Calu3 (cell line): Measurements from ENCODE around the gene PRG3. TPM values are rescaled to one million over a fixed set of nuclear protein-coding genes. Genes with fewer than 3 reads are reported as not detected.

Source experiments
- Bru-seq: library from RNA; stranded (reverse); fragments of 400-500 nt; gene quantifications from one replicate; lab custom pipeline; 2021; lab: Mats Ljungman, UMichigan
- BruChase-seq, 2 experiments: library from RNA; stranded (reverse); fragments of 400-500 nt; gene quantifications; one replicate each; lab custom pipeline; 2021; lab: Mats Ljungman, UMichigan
- BruUV-seq: library from RNA; stranded (reverse); fragments of 400-500 nt; replicated peaks from 2 replicates; lab custom pipeline; 2021; lab: Mats Ljungman, UMichigan
- CTCF ChIA-PET: fragments of 300-600 bp; sonication (Branson Sonifier 250); formaldehyde crosslinking; loops from one replicate; lab custom pipeline; 2022; ENCODE audit warnings: antibody characterized with exemption; lab: Charles Lee
- DNase-seq: peaks from one replicate; pipeline ENCODE4 v3.0.0; 2022
- H3K27ac Mint-ChIP-seq: one replicate; pipeline ENCODE4 v1.8.0; 2022; ENCODE audit warnings: mixed read lengths; ENCODE audit not compliant: unreplicated experiment
- H3K27me3 Mint-ChIP-seq: one replicate; pipeline ENCODE4 v1.8.0; 2022; ENCODE audit warnings: mixed read lengths; ENCODE audit not compliant: unreplicated experiment
- H3K36me3 Mint-ChIP-seq: one replicate; pipeline ENCODE4 v1.8.0; 2022; ENCODE audit warnings: mild to moderate bottlenecking, moderate library complexity, mixed read lengths; ENCODE audit not compliant: insufficient read depth, unreplicated experiment
- H3K4me1 Mint-ChIP-seq: one replicate; pipeline ENCODE4 v1.8.0; 2022; ENCODE audit warnings: mild to moderate bottlenecking, low read depth, mixed read lengths; ENCODE audit not compliant: unreplicated experiment
- H3K4me3 Mint-ChIP-seq: one replicate; pipeline ENCODE4 v1.8.0; 2022; ENCODE audit warnings: mild to moderate bottlenecking, low read depth, moderate library complexity, mixed read lengths; ENCODE audit not compliant: unreplicated experiment
- H3K9me3 Mint-ChIP-seq: one replicate; pipeline ENCODE4 v1.8.0; 2022; ENCODE audit warnings: low read depth, mixed read lengths; ENCODE audit not compliant: unreplicated experiment
- intact Hi-C: fragments of 100-400 bp; cut with micrococcal nuclease; formaldehyde crosslinking; loops from one replicate; pipeline ENCODE4 v1.10.0; 2022; ENCODE audit not compliant: unreplicated experiment
- long read RNA-seq: library from polyadenylated mRNA; stranded (forward); transcript quantifications from one replicate; pipeline ENCODE4 v2.0.0, GENCODE V29; 2022
- total RNA-seq: library from RNA; stranded (reverse); gene quantifications from 2 replicates; pipeline ENCODE4 v1.2.3, GENCODE V29; 2022
- TF ChIP-seq, protein P1 (sequence below): fragments of 200-600 bp; IDR thresholded peaks from one replicate; pipeline ENCODE4 v1.8.0; 2022; ENCODE audit warnings: antibody characterized with exemption; ENCODE audit not compliant: unreplicated experiment

Gene PRG3, protein sequence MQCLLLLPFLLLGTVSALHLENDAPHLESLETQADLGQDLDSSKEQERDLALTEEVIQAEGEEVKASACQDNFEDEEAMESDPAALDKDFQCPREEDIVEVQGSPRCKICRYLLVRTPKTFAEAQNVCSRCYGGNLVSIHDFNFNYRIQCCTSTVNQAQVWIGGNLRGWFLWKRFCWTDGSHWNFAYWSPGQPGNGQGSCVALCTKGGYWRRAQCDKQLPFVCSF
- total RNA-seq (not detected in 2 replicates), Bru-seq, nascent RNA (not detected), BruChase-seq, experiment 1, labeled RNA remaining after a 6-hour chase (not detected), BruChase-seq, experiment 2, labeled RNA remaining after a 2-hour chase (not detected)
- long read RNA-seq: 0 reads

DNA sequence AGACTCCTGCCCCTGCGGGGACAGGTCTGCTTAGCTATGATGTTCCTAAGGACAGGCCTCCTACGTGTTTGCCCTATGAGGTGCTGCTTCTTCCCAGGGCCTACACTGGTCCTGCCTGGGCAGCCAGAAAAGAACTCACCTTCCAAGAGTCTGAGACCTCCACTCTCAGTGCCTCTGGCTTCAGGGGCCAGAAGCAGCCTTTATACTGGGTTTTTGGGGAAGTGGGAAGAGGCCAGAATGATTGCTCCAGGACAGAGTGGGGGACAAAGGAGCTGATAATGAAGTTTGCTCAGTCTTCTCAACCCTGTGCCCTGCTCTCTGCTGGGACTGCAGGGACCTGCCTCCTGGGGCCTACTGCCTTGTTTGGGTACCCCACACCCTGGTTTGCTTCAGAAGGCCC, at the start of gene PRG3:
PRG3 (minus strand) TSS at position 176 of the 400 bp plus-strand sequence. CDS start 442 bp downstream, outside the sequence.
- H3K9me3 Mint-ChIP-seq: no peaks in the 10 kb centered on the region
- intact Hi-C loops: loop anchor here (10.0 kb wide), 1 partner anchor 1004 kb away; no protein-coding TSS in a partner anchor
- H3K4me3 Mint-ChIP-seq: no peak within 1 kb of the TSS
- BruUV-seq: no TSS peak
- no peaks in the 10 kb centered on the region for H3K36me3 Mint-ChIP-seq
- no peak for DNase-seq
- H3K27ac Mint-ChIP-seq: no peak within 1 kb of the TSS
- CTCF ChIA-PET: interaction anchor here (0.5 kb wide), 1 partner anchor 35 kb away, joined by 3 read pairs; no protein-coding TSS in a partner anchor
- no peaks in the 10 kb centered on the region for H3K4me1 Mint-ChIP-seq
- TF ChIP-seq, protein P1, sequence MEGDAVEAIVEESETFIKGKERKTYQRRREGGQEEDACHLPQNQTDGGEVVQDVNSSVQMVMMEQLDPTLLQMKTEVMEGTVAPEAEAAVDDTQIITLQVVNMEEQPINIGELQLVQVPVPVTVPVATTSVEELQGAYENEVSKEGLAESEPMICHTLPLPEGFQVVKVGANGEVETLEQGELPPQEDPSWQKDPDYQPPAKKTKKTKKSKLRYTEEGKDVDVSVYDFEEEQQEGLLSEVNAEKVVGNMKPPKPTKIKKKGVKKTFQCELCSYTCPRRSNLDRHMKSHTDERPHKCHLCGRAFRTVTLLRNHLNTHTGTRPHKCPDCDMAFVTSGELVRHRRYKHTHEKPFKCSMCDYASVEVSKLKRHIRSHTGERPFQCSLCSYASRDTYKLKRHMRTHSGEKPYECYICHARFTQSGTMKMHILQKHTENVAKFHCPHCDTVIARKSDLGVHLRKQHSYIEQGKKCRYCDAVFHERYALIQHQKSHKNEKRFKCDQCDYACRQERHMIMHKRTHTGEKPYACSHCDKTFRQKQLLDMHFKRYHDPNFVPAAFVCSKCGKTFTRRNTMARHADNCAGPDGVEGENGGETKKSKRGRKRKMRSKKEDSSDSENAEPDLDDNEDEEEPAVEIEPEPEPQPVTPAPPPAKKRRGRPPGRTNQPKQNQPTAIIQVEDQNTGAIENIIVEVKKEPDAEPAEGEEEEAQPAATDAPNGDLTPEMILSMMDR: no peak
- peaks cover 65% of the 10 kb centered on the region for H3K27me3 Mint-ChIP-seq

DNA sequence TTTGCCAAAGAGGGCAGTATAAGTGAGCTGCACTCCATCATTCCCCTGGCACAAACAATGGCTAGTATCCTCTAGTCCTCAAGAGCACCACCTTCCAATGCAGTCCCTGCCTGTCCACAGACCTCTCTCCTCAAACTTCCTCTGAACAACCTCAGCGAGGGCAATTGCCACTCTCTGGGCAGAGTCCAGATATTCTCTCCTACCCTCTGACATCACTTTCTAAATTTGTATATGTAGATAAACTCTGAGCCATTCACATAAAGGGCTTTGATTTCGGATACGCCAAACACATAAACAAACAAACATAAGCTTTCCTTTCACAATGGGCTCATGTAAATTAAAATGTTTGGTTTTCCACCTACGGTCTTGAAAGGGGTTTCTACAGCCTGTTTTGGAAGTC, 49.0 kb upstream of the PRG3 start:
- no TSS peak for BruUV-seq
- H3K27me3 Mint-ChIP-seq: no peaks in the 10 kb centered on the region
- TF ChIP-seq, protein P1: no peak
- intact Hi-C loops: no loop called here
- peaks cover 31% of the 10 kb centered on the region for H3K36me3 Mint-ChIP-seq
- no peak overlapping the region for H3K4me3 Mint-ChIP-seq
- peaks cover 42% of the 10 kb centered on the region for H3K4me1 Mint-ChIP-seq
- H3K27ac Mint-ChIP-seq: no peak overlapping the region
- no peaks in the 10 kb centered on the region for H3K9me3 Mint-ChIP-seq
- CTCF ChIA-PET: interaction anchor here (0.9 kb wide), 1 partner anchor 14 kb away, joined by 3 read pairs; no protein-coding TSS in a partner anchor
- no peak for DNase-seq

DNA sequence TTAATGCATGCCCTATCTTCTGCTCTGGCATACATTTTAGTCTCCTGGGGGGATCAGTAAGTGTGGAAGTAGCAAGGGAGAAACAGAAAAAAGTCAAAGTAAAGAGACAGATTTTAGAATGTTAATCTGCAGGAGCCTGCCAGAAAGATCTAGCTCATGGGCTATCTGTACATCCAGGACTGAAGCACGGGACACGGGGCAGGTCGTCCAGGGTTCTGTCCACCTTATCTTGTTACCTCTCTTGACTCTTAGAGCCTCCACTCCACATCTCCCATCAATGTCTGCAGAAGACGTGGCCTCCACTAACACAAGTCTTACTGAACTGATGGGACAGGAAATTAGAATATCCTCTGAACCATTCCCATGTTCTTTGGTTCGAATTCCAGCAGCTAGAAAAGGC, 47.7 kb upstream of the PRG3 start:
- no peaks in the 10 kb centered on the region for H3K27me3 Mint-ChIP-seq
- no TSS peak for BruUV-seq
- H3K36me3 Mint-ChIP-seq: peaks cover 36% of the 10 kb centered on the region
- H3K4me3 Mint-ChIP-seq: no peak overlapping the region
- CTCF ChIA-PET: no interaction called here
- H3K4me1 Mint-ChIP-seq: peaks cover 38% of the 10 kb centered on the region
- DNase-seq: no peak
- no peaks in the 10 kb centered on the region for H3K9me3 Mint-ChIP-seq
- TF ChIP-seq, protein P1: no peak
- H3K27ac Mint-ChIP-seq: no peak overlapping the region
- intact Hi-C loops: no loop called here

DNA sequence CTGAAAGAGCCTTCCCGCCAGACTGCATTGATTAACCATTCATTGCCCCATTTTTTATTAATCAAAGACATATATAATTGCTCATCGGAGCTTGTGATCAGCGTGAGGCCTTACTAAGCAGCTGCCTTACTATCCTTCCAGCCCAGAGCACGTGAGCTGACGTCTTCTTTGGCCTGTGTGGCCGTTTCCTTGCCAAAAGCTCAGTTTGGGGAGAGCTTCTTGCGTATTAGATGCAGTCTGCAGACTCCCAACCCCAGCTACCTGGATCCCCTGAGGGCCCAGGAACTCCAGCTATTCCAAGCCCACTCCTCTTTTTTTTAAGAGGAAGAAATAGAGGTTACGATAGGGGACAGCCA, 46.8 kb upstream of the PRG3 start:
- no peak for DNase-seq
- peak overlapping the region; percentile 78 for H3K4me3 Mint-ChIP-seq
- peaks cover 46% of the 10 kb centered on the region for H3K36me3 Mint-ChIP-seq
- peaks cover 47% of the 10 kb centered on the region for H3K4me1 Mint-ChIP-seq
- H3K27ac Mint-ChIP-seq: peak overlapping the region; percentile 93
- H3K27me3 Mint-ChIP-seq: no peaks in the 10 kb centered on the region
- no TSS peak for BruUV-seq
- CTCF ChIA-PET: interaction anchor here (1.2 kb wide), 1 partner anchor 30 kb away, joined by 3 read pairs; no protein-coding TSS in a partner anchor
- TF ChIP-seq, protein P1: no peak
- intact Hi-C loops: loop anchor here (2.0 kb wide), 1 partner anchor 17 kb away; no protein-coding TSS in a partner anchor
- no peaks in the 10 kb centered on the region for H3K9me3 Mint-ChIP-seq
